K562 (cell line): Measurements from ENCODE around the gene KAZN. TPM values are rescaled to one million over a fixed set of nuclear protein-coding genes. Genes with fewer than 3 reads are reported as not detected.
A peak's percentile ranks its signal among the peaks of the same experiment; 100 is the strongest.

ENCODE experiments used
- ATAC-seq: fragments of 200-7000 bp; cut with Tn5 transposase; 3 replicates; pipeline ENCODE4 v1.9.1; 2020; ENCODE audit warnings: moderate library complexity
- BruUV-seq: library from RNA; stranded (reverse); fragments of 400-500 nt; replicated peaks from 2 replicates; lab custom pipeline; 2021; lab: Mats Ljungman, UMichigan
- CTCF ChIA-PET: fragments of 300-600 bp; formaldehyde crosslinking; extraction: SDS; loops from one replicate; lab custom pipeline; 2021; ENCODE audit warnings: low intra/inter-chr PET ratio; lab: Yijun Ruan, JAX
- POLR2A ChIA-PET: fragments of 300-600, 350-650 bp; sonication (Branson Sonifier 250); formaldehyde crosslinking; extraction: SDS; loops from one replicate; lab custom pipeline; 2021; ENCODE audit warnings: antibody characterized with exemption, inconsistent platforms; lab: Yijun Ruan, JAX
- DNase-seq, 4 experiments: peaks; one replicate each; pipeline versions ENCODE4 v3.0.0 to v3.0.0-alpha.2; 2011 to 2018; ENCODE audit warnings: low spot score in 3 of 4, mixed read lengths in 3 of 4; ENCODE audit errors: extremely low read depth in 1 of 4
- FAIRE-seq: peaks from 2 replicates; lab custom pipeline; 2011; peaks lifted over from hg19 to GRCh38; lab: Jason Lieb, UNC
- H2AFZ ChIP-seq: 2 replicates; pipeline ENCODE4 v1.6.0; 2011; ENCODE audit warnings: low read depth, low read length, control low read depth, inconsistent platforms
- H3K27ac ChIP-seq: fragments of 200-600 bp; 3 replicates; pipeline ENCODE4 v1.8.0; 2011; ENCODE audit warnings: low read depth, mild to moderate bottlenecking, control low read depth, inconsistent platforms, low read length, moderate library complexity, mixed read lengths; ENCODE audit errors: extremely low read depth
- H3K27me3 ChIP-seq, 2 experiments: fragments of 300-600 bp in 1 of 2; 2 replicates in 1 of 2; 3 replicates in 1 of 2; pipeline versions ENCODE4 v1.6.0 to v1.8.0; 2011; ENCODE audit warnings: inconsistent platforms in 2 of 2, low read length in 2 of 2, mild to moderate bottlenecking in 1 of 2, mixed read lengths in 1 of 2, moderate library complexity in 1 of 2; ENCODE audit not compliant: control insufficient read depth in 2 of 2, insufficient read depth in 2 of 2
- H3K36me3 ChIP-seq: fragments of 300-600 bp; 3 replicates; pipeline ENCODE4 v1.8.0; 2011; ENCODE audit warnings: mild to moderate bottlenecking, low read length, inconsistent platforms; ENCODE audit not compliant: control insufficient read depth, insufficient read depth
- H3K4me1 ChIP-seq, 2 experiments: fragments of 200-600 bp in 1 of 2; replicated peaks in 1 of 2; 2 replicates in 1 of 2; 3 replicates in 1 of 2; pipeline versions ENCODE4 v1.5.1 to v1.8.0; 2011; ENCODE audit warnings: inconsistent platforms in 2 of 2, low read length in 2 of 2, mild to moderate bottlenecking in 1 of 2, mixed read lengths in 1 of 2, moderate library complexity in 1 of 2; ENCODE audit not compliant: control insufficient read depth in 2 of 2, insufficient read depth in 2 of 2
- H3K4me2 ChIP-seq: 2 replicates; pipeline ENCODE4 v1.6.1; 2011; ENCODE audit warnings: low read length, control low read depth, inconsistent platforms, mixed read lengths; ENCODE audit not compliant: insufficient read depth
- H3K4me3 ChIP-seq: fragments of 200-600 bp; sonication (generic), shearing (Covaris generic); 2 replicates; pipeline ENCODE4 v1.5.1; 2016; ENCODE audit warnings: control low read depth, inconsistent platforms
- H3K79me2 ChIP-seq: fragments of 200-600 bp; 3 replicates; pipeline ENCODE4 v1.8.0; 2011; ENCODE audit warnings: low read length, inconsistent platforms; ENCODE audit not compliant: control insufficient read depth, insufficient read depth
- H3K9ac ChIP-seq, 2 experiments: 2 replicates each; pipeline versions ENCODE4 v1.6.0 to v1.6.1; 2011; ENCODE audit warnings: low read depth in 2 of 2, low read length in 2 of 2, control low read depth in 1 of 2, inconsistent platforms in 1 of 2, mild to moderate bottlenecking in 1 of 2, mixed read lengths in 1 of 2; ENCODE audit not compliant: insufficient read depth in 1 of 2
- H3K9me1 ChIP-seq: one replicate; pipeline ENCODE4 v1.6.0; 2011; ENCODE audit warnings: inconsistent platforms, mild to moderate bottlenecking, low read length, moderate library complexity; ENCODE audit not compliant: control insufficient read depth, insufficient read depth
- H3K9me3 ChIP-seq: replicated peaks from 2 replicates; pipeline ENCODE4 v1.5.1; 2011; ENCODE audit warnings: low read depth, low read length, inconsistent platforms; ENCODE audit not compliant: control insufficient read depth, insufficient read depth
- H4K20me1 ChIP-seq: replicated peaks from 2 replicates; pipeline ENCODE4 v1.6.1; 2011; ENCODE audit warnings: low read length, inconsistent platforms, mixed read lengths; ENCODE audit not compliant: control insufficient read depth, insufficient read depth
- ADNP ChIP-seq: fragments of 200-800 bp; sonication (Bioruptor generic); IDR thresholded peaks from 2 replicates; pipeline ENCODE4 v1.6.1; 2016; ENCODE audit warnings: missing genetic modification characterization, missing compliant biosample characterization
- CGGBP1 ChIP-seq: fragments of 250-450 bp; sonication (Bioruptor Pico); IDR thresholded peaks from 2 replicates; pipeline ENCODE4 v1.9.0; 2021; ENCODE audit warnings: mild to moderate bottlenecking
- ELF2 ChIP-seq: fragments of 250-450 bp; sonication (Bioruptor Pico); IDR thresholded peaks from 2 replicates; pipeline ENCODE4 v1.5.0; 2021; ENCODE audit warnings: mild to moderate bottlenecking
- ELK1 ChIP-seq: sonication (generic); formaldehyde crosslinking; IDR thresholded peaks from 2 replicates; pipeline ENCODE4 v1.8.1; 2022; ENCODE audit warnings: missing genetic modification reagents
- ETS2 ChIP-seq: IDR thresholded peaks from 2 replicates; pipeline ENCODE4 v1.6.1; 2016; ENCODE audit warnings: borderline replicate concordance, missing genetic modification characterization, mild to moderate bottlenecking, moderate library complexity, missing compliant biosample characterization; ENCODE audit not compliant: poor library complexity, severe bottlenecking
- POLR2H ChIP-seq: IDR thresholded peaks from 2 replicates; pipeline ENCODE4 v1.6.1; 2016; ENCODE audit warnings: missing genetic modification characterization, low read depth, mild to moderate bottlenecking, control low read depth, missing compliant biosample characterization, moderate library complexity
- POLR3A ChIP-seq: IDR thresholded peaks from 2 replicates; pipeline ENCODE4 v1.6.1; 2011; ENCODE audit warnings: borderline replicate concordance, mild to moderate bottlenecking, moderate library complexity; ENCODE audit not compliant: insufficient read length, insufficient read depth; ENCODE audit errors: extremely low read depth
- THRAP3 ChIP-seq: fragments of 450-650 bp; IDR thresholded peaks from 2 replicates; pipeline ENCODE4 v1.6.1; 2016; ENCODE audit warnings: mild to moderate bottlenecking, inconsistent platforms, borderline replicate concordance
- ZBTB17 ChIP-seq: fragments of 450-650 bp; formaldehyde crosslinking; IDR thresholded peaks from 2 replicates; pipeline ENCODE4 v1.4.0; 2020; ENCODE audit warnings: mild to moderate bottlenecking
- ZNF57 ChIP-seq: fragments of 450-650 bp; formaldehyde crosslinking; IDR thresholded peaks from 2 replicates; pipeline ENCODE4 v1.4.0; 2020; ENCODE audit warnings: mild to moderate bottlenecking, moderate library complexity
- WGBS: fragments of 100-300 bp; shearing (Covaris generic); methylation state at CpG from one replicate; pipeline ENCODE4 v1.1.6; 2016; ENCODE audit warnings: low coverage, mixed read lengths; ENCODE audit not compliant: insufficient coverage; ENCODE audit errors: missing lambda C conversion rate; 5-methylcytosine and 5-hydroxymethylcytosine counted together
- in situ Hi-C: fragments of 300-500 bp; cut with MboI; formaldehyde crosslinking; loops from 4 replicates; pipeline ENCODE4 v1.15.0; 2018; ENCODE audit warnings: inconsistent platforms, mixed read lengths
- intact Hi-C: fragments of 100-400 bp; cut with micrococcal nuclease; formaldehyde crosslinking; loops from 2 replicates; pipeline ENCODE4 v1.14.2; 2022
- polyA plus RNA-seq, 8 experiments: library from polyadenylated mRNA; depleted of rRNA in 4 of 8; stranded (reverse) in 5 of 8; unstranded in 3 of 8; fragments of >200 nt; fragmentation: Nextera tagmentation in 2 of 8; fragmentation: Illumina TruSeq in 1 of 8; extraction: Ambion mirVana in 2 of 8; extraction: Trizol in 1 of 8; gene quantifications; 2 replicates each; pipeline versions ENCODE4 v1.2.1 to v1.2.3, GENCODE V29; 2011 to 2014; ENCODE audit warnings: inconsistent platforms in 1 of 8, missing spikeins in 1 of 8
- total RNA-seq, 7 experiments: library from RNA; depleted of rRNA in 6 of 7; stranded (reverse); fragments of >200 nt in 6 of 7; fragmentation: Illumina TruSeq in 2 of 7; extraction: Trizol in 2 of 7; gene quantifications; 2 replicates each; pipeline versions ENCODE4 v1.2.1 to v1.2.3, GENCODE V29; 2011 to 2021; ENCODE audit warnings: low replicate concordance in 1 of 7

Gene KAZN
- total and polyA plus RNA-seq, 9 of the 15 experiments (the other 6 are each of a cell fraction or from before 2014, with no cell fraction given): 2.1 to 21.6 (median 5.4) TPM

- POLR2A ChIA-PET: interaction anchor here (1.0 to 1.6 kb wide), 3 partner anchors 8 to 13 kb away, joined by 3 to 7 read pairs (median 3); no protein-coding TSS in a partner anchor
- no TSS peak for BruUV-seq
These were observed 521.9 kb downstream of the KAZN start for GRCh38 chr1:15120251-15120945.

GRCh38 chr1:15122331-15122730, 523.8 kb downstream of the KAZN start:
- Histone ChIP-seq H3K27me3 (peaks cover 24 to 66% of the 10 kb centered on the region in 2 experiments), H3K36me3 (no peaks in the 10 kb centered on the region), H3K4me1 (peaks cover 0 to 4% of the 10 kb centered on the region in 2 experiments; a peak in 1 of 5 replicates), H3K9me3 (no peaks in the 10 kb centered on the region), H4K20me1 (peaks cover 1% of the 10 kb centered on the region; the same call in 1 of the 2 replicates), H3K9ac (no peak overlapping the region), H3K9me1 (no peaks in the 10 kb centered on the region), H2AFZ (no peak overlapping the region), H3K27ac (no peak overlapping the region), H3K4me3 (no peak overlapping the region), H3K4me2 (no peak overlapping the region), H3K79me2 (no peaks in the 10 kb centered on the region)
- ChIA-PET POLR2A (no interaction called here), CTCF (no interaction called here)
- 1% methylated on average over 7 of the region's 7 CpGs for WGBS
- DNase-seq (no peak), FAIRE-seq (no peak), ATAC-seq (no peak)
- TF ChIP-seq THRAP3 (no peak), POLR3A (no peak), ELK1 (CRISPR knock-in tag) (no peak), ETS2 (tag) (no peak), ZNF57 (CRISPR knock-in tag) (no peak)
- intact Hi-C loops: no loop called here
- no TSS peak for BruUV-seq
- in situ Hi-C loops: loop anchor here (10.0 kb wide), 2 partner anchors 152 to 302 kb away; no protein-coding TSS in a partner anchor

More at GRCh38 chr1:15120251-15120945, 521.9 kb downstream of the KAZN start:
- Histone ChIP-seq H3K79me2 (no peaks in the 10 kb centered on the region), H3K27me3 (peaks cover 43 to 78% of the 10 kb centered on the region in 2 experiments), H3K9me1 (no peaks in the 10 kb centered on the region), H3K4me2 (no peak overlapping the region), H3K36me3 (no peaks in the 10 kb centered on the region), H2AFZ (no peak overlapping the region), H3K9ac (no peak overlapping the region), H4K20me1 (peaks cover 9% of the 10 kb centered on the region), H3K27ac (no peak overlapping the region), H3K4me1 (peaks cover 0 to 4% of the 10 kb centered on the region in 2 experiments; a peak in 1 of 5 replicates), H3K9me3 (no peaks in the 10 kb centered on the region), H3K4me3 (no peak overlapping the region)
- ATAC-seq (no peak), DNase-seq (no peak), FAIRE-seq (no peak)
- intact Hi-C loops (no loop called here), in situ Hi-C loops (loop anchor here (10.0 kb wide), 2 partner anchors 154 to 304 kb away; no protein-coding TSS in a partner anchor)
- TF ChIP-seq POLR2H (no peak), ADNP (tag) (no peak), ZBTB17 (CRISPR knock-in tag) (0 out of 2 replicates have a peak, but pooled peaks have one; percentile 38), CGGBP1 (CRISPR knock-in tag) (no peak), ELF2 (no peak)
- CTCF ChIA-PET: no interaction called here
- 2% methylated on average over 13 of the region's 13 CpGs for WGBS
